CD14-positive monocyte (primary cell): ENCODE data around the gene IFT122. TPM values are rescaled to one million over a fixed set of nuclear protein-coding genes. Genes with fewer than 3 reads are reported as not detected.

Experiments used
- DNase-seq, 3 donors: peaks; one replicate each; pipeline ENCODE4 v3.0.0-alpha.2; 2011 to 2022
- H2AFZ ChIP-seq: 2 replicates; pipeline ENCODE4 v1.6.0; 2012; ENCODE audit warnings: mild to moderate bottlenecking, low read depth, low read length, inconsistent platforms; ENCODE audit not compliant: insufficient read depth, poor library complexity, severe bottlenecking
- H3K27ac ChIP-seq, 2 donors: 1 replicate in 1 of 2; 2 replicates in 1 of 2; pipeline ENCODE4 v1.5.1; 2012 to 2013; ENCODE audit warnings: low read length in 2 of 2, control low read depth in 1 of 2, inconsistent platforms in 1 of 2, low read depth in 1 of 2, mild to moderate bottlenecking in 1 of 2
- H3K27me3 ChIP-seq, 2 donors: one replicate each; pipeline versions ENCODE4 v1.6.0 to v1.6.1; 2011 to 2013; ENCODE audit warnings: low read length in 2 of 2; ENCODE audit not compliant: control insufficient read depth in 2 of 2, insufficient read depth in 2 of 2
- H3K36me3 ChIP-seq, 2 donors: replicated peaks in 1 of 2; 1 replicate in 1 of 2; 2 replicates in 1 of 2; pipeline versions ENCODE4 v1.5.1 to v1.6.1; 2012 to 2013; ENCODE audit warnings: low read length in 2 of 2, control low read depth in 1 of 2, inconsistent platforms in 1 of 2, mild to moderate bottlenecking in 1 of 2; ENCODE audit not compliant: insufficient read depth in 2 of 2, control insufficient read depth in 1 of 2
- H3K4me1 ChIP-seq, 2 donors: 1 replicate in 1 of 2; 2 replicates in 1 of 2; pipeline versions ENCODE4 v1.5.1 to v1.6.1; 2012 to 2013; ENCODE audit warnings: low read length in 2 of 2, control low read depth in 1 of 2, inconsistent platforms in 1 of 2, mild to moderate bottlenecking in 1 of 2, moderate library complexity in 1 of 2; ENCODE audit not compliant: insufficient read depth in 2 of 2, control insufficient read depth in 1 of 2
- H3K4me2 ChIP-seq: replicated peaks from 2 replicates; pipeline ENCODE3; 2012; ENCODE audit warnings: low read length, moderate library complexity, mild to moderate bottlenecking; ENCODE audit not compliant: poor library complexity, severe bottlenecking; ENCODE audit errors: extremely low read depth
- H3K4me3 ChIP-seq, 3 experiments: fragments of 200-600 bp in 1 of 3; sonication (generic) in 1 of 3; replicated peaks in 1 of 3; 1 replicate in 2 of 3; 2 replicates in 1 of 3; pipeline ENCODE4 v1.5.1; 2011 to 2013; ENCODE audit warnings: low read length in 3 of 3, mild to moderate bottlenecking in 3 of 3, control low read depth in 2 of 3, low read depth in 2 of 3, inconsistent platforms in 1 of 3, moderate library complexity in 1 of 3
- H3K79me2 ChIP-seq: 2 replicates; pipeline ENCODE4 v1.6.0; 2012; ENCODE audit warnings: mild to moderate bottlenecking, control low read depth, inconsistent platforms, low read length, moderate library complexity; ENCODE audit not compliant: insufficient read depth
- H3K9ac ChIP-seq: 2 replicates; pipeline ENCODE4 v1.6.0; 2017; ENCODE audit warnings: low read length, mild to moderate bottlenecking; ENCODE audit not compliant: insufficient read depth, poor library complexity, severe bottlenecking
- H3K9me3 ChIP-seq, 2 donors: replicated peaks in 1 of 2; 1 replicate in 1 of 2; 2 replicates in 1 of 2; pipeline versions ENCODE4 v1.5.1 to v1.6.1; 2012 to 2013; ENCODE audit warnings: low read length in 2 of 2, control low read depth in 1 of 2; ENCODE audit not compliant: control insufficient read depth in 1 of 2, insufficient read depth in 1 of 2
- H4K20me1 ChIP-seq: 2 replicates; pipeline ENCODE4 v1.6.0; 2012; ENCODE audit warnings: mild to moderate bottlenecking, low read length, control low read depth, moderate library complexity; ENCODE audit not compliant: insufficient read depth
- H3K27ac Mint-ChIP-seq, 7 donors: one replicate each; pipeline ENCODE4 v1.8.0; 2020; ENCODE audit warnings: mild to moderate bottlenecking in 7 of 7, mixed read lengths in 7 of 7, moderate library complexity in 6 of 7, inconsistent platforms in 2 of 7
- H3K27me3 Mint-ChIP-seq, 3 donors: one replicate each; pipeline ENCODE4 v1.8.0; 2021 to 2022; ENCODE audit warnings: low read depth in 3 of 3, mild to moderate bottlenecking in 3 of 3, mixed read lengths in 3 of 3, moderate library complexity in 3 of 3, inconsistent platforms in 1 of 3
- H3K36me3 Mint-ChIP-seq, 2 donors: one replicate each; pipeline ENCODE4 v1.8.0; 2020; ENCODE audit warnings: mixed read lengths in 2 of 2, inconsistent platforms in 1 of 2, mild to moderate bottlenecking in 1 of 2
- H3K4me1 Mint-ChIP-seq: one replicate; pipeline ENCODE4 v1.8.0; 2020; ENCODE audit warnings: mild to moderate bottlenecking, mixed read lengths
- H3K4me3 Mint-ChIP-seq, 2 donors: one replicate each; pipeline ENCODE4 v1.8.0; 2020; ENCODE audit warnings: mild to moderate bottlenecking in 2 of 2, mixed read lengths in 2 of 2, moderate library complexity in 1 of 2
- H3K9me3 Mint-ChIP-seq, 7 donors: one replicate each; pipeline ENCODE4 v1.8.0; 2020 to 2022; ENCODE audit warnings: mixed read lengths in 7 of 7, mild to moderate bottlenecking in 6 of 7, moderate library complexity in 6 of 7, inconsistent platforms in 2 of 7
- WGBS: methylation state at CpG from one replicate; pipeline ENCODE4 v1.1.5; 2013; ENCODE audit warnings: missing lambda C conversion rate; ENCODE audit not compliant: insufficient coverage; 5-methylcytosine and 5-hydroxymethylcytosine counted together
- intact Hi-C, 2 donors: fragments of 100-400 bp; cut with micrococcal nuclease; formaldehyde crosslinking; loops; one replicate each; pipeline versions ENCODE4 v1.15.0 to v1.15.1; 2023
- polyA plus RNA-seq, 3 donors: library from polyadenylated mRNA; depleted of rRNA in 1 of 3; unstranded in 2 of 3; stranded (reverse) in 1 of 3; fragments of 300-500 nt in 2 of 3; fragments of >200 nt in 1 of 3; fragmentation: Illumina TruSeq in 2 of 3; gene quantifications; 1 replicate in 2 of 3; 2 replicates in 1 of 3; pipeline ENCODE4 v1.2.3, GENCODE V29; 2012 to 2021
- TF ChIP-seq, protein P1 (sequence below): fragments of 200-600 bp; IDR thresholded peaks from one replicate; pipeline ENCODE4 v1.8.0; 2022; ENCODE audit warnings: antibody characterized with exemption, mild to moderate bottlenecking

The IFT122 gene
- polyA plus RNA-seq, 3 donors: 3.3 to 12.2 (median 3.6) TPM

GRCh38 chr3:129518038-129518561 is 78.1 kb downstream of the IFT122 start:
- H3K4me3 ChIP-seq: no peak overlapping the region
- no peak for DNase-seq

GRCh38 chr3:129518581-129518980 is 78.6 kb downstream of the IFT122 start:
- H3K9ac ChIP-seq: no peak overlapping the region
- no peak overlapping the region for H3K27ac Mint-ChIP-seq
- peaks cover 8% of the 10 kb centered on the region for H3K4me1 Mint-ChIP-seq

More at GRCh38 chr3:129518038-129518561, 78.1 kb downstream of the IFT122 start:
- H3K9ac ChIP-seq: no peak overlapping the region
- H2AFZ ChIP-seq: no peak overlapping the region
- Mint-ChIP-seq H3K27ac (peak overlapping the region in 1 of 7 donors; percentile 18), H3K27me3 (peaks cover 0 to 3% (median 0%) of the 10 kb centered on the region in 3 donors), H3K4me1 (peaks cover 4% of the 10 kb centered on the region), H3K9me3 (peaks cover 0 to 5% (median 0%) of the 10 kb centered on the region in 7 donors), H3K36me3 (peaks cover 38 to 45% of the 10 kb centered on the region in 2 donors), H3K4me3 (no peak overlapping the region)
- no peaks in the 10 kb centered on the region for H4K20me1 ChIP-seq
- TF ChIP-seq, protein P1, sequence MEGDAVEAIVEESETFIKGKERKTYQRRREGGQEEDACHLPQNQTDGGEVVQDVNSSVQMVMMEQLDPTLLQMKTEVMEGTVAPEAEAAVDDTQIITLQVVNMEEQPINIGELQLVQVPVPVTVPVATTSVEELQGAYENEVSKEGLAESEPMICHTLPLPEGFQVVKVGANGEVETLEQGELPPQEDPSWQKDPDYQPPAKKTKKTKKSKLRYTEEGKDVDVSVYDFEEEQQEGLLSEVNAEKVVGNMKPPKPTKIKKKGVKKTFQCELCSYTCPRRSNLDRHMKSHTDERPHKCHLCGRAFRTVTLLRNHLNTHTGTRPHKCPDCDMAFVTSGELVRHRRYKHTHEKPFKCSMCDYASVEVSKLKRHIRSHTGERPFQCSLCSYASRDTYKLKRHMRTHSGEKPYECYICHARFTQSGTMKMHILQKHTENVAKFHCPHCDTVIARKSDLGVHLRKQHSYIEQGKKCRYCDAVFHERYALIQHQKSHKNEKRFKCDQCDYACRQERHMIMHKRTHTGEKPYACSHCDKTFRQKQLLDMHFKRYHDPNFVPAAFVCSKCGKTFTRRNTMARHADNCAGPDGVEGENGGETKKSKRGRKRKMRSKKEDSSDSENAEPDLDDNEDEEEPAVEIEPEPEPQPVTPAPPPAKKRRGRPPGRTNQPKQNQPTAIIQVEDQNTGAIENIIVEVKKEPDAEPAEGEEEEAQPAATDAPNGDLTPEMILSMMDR: no peak
- 92% methylated on average over 8 of the region's 8 CpGs for WGBS
- no peaks in the 10 kb centered on the region for H3K27me3 ChIP-seq
- no peaks in the 10 kb centered on the region for H3K9me3 ChIP-seq
- no peak overlapping the region for H3K27ac ChIP-seq
- no peaks in the 10 kb centered on the region for H3K79me2 ChIP-seq
- peaks cover 2% of the 10 kb centered on the region in 2 donors for H3K4me1 ChIP-seq
- H3K36me3 ChIP-seq: peaks cover 12 to 29% of the 10 kb centered on the region in 2 donors
- intact Hi-C loops: no loop called here
- H3K4me2 ChIP-seq: no peak overlapping the region

More at GRCh38 chr3:129518581-129518980, 78.6 kb downstream of the IFT122 start:
- H3K4me3 ChIP-seq: no peak overlapping the region
- H3K27me3 ChIP-seq: no peaks in the 10 kb centered on the region
- Mint-ChIP-seq H3K36me3 (peaks cover 35 to 40% of the 10 kb centered on the region in 2 donors), H3K27me3 (peaks cover 0 to 3% (median 0%) of the 10 kb centered on the region in 3 donors), H3K4me3 (no peak overlapping the region), H3K9me3 (peaks cover 0 to 5% (median 0%) of the 10 kb centered on the region in 7 donors)
- H4K20me1 ChIP-seq: no peaks in the 10 kb centered on the region
- intact Hi-C loops: no loop called here
- no peak overlapping the region for H3K27ac ChIP-seq
- 100% methylated on average over 6 of the region's 8 CpGs for WGBS
- no peak for DNase-seq
- peaks cover 6 to 7% of the 10 kb centered on the region in 2 donors for H3K4me1 ChIP-seq
- H2AFZ ChIP-seq: no peak overlapping the region
- peaks cover 12 to 25% of the 10 kb centered on the region in 2 donors for H3K36me3 ChIP-seq
- TF ChIP-seq, protein P1: no peak
- no peaks in the 10 kb centered on the region for H3K9me3 ChIP-seq
- no peaks in the 10 kb centered on the region for H3K79me2 ChIP-seq
- H3K4me2 ChIP-seq: no peak overlapping the region
